ENCODE measurements around the gene DAPK3.
"Not testable (repeated sequence)": the region's sequence is repeated elsewhere in the genome, so short reads cannot be mapped to it uniquely, and the experiment has no call there.

DAPK3 gene

GRCh38 chr19:3949997-3950859 lies 20.7 kb downstream of the DAPK3 start:
- H3K4me3 ChIP-seq (ENCODE audit: extremely low read depth, insufficient read depth, low read length, poor library complexity, severe bottlenecking): no peak overlapping the region
- 80 to 89% methylated on average over 7 to 11 of the region's 20 CpGs for WGBS, 2 experiments (ENCODE audit: insufficient coverage in 2 of 2)
- peaks cover 6% of the 10 kb centered on the region for H3K4me1 ChIP-seq (ENCODE audit: control insufficient read depth, insufficient read depth, low read length, poor library complexity, severe bottlenecking)
- no peak overlapping the region for H3K27ac ChIP-seq (ENCODE audit: low read depth, low read length, severe bottlenecking)
- no peaks in the 10 kb centered on the region for H3K9me3 ChIP-seq (ENCODE audit: control insufficient read depth, low read length)
- H3K36me3 ChIP-seq (ENCODE audit: control insufficient read depth, insufficient read depth, low read length): no peaks in the 10 kb centered on the region

- WGBS, 2 experiments (ENCODE audit: insufficient coverage in 2 of 2): 90% methylated on average over 3 to 7 of the region's 11 CpGs
- no peak overlapping the region for H3K4me3 ChIP-seq (ENCODE audit: extremely low read depth, insufficient read depth, low read length, poor library complexity, severe bottlenecking)
- H3K9me3 ChIP-seq (ENCODE audit: control insufficient read depth, low read length): no peaks in the 10 kb centered on the region
- no peak overlapping the region for H3K27ac ChIP-seq (ENCODE audit: low read depth, low read length, severe bottlenecking)
- H3K36me3 ChIP-seq (ENCODE audit: control insufficient read depth, insufficient read depth, low read length): no peaks in the 10 kb centered on the region
- peaks cover 6% of the 10 kb centered on the region for H3K4me1 ChIP-seq (ENCODE audit: control insufficient read depth, insufficient read depth, low read length, poor library complexity, severe bottlenecking)
Measured at GRCh38 chr19:3949294-3949693, 21.6 kb downstream of the DAPK3 start.

DNA sequence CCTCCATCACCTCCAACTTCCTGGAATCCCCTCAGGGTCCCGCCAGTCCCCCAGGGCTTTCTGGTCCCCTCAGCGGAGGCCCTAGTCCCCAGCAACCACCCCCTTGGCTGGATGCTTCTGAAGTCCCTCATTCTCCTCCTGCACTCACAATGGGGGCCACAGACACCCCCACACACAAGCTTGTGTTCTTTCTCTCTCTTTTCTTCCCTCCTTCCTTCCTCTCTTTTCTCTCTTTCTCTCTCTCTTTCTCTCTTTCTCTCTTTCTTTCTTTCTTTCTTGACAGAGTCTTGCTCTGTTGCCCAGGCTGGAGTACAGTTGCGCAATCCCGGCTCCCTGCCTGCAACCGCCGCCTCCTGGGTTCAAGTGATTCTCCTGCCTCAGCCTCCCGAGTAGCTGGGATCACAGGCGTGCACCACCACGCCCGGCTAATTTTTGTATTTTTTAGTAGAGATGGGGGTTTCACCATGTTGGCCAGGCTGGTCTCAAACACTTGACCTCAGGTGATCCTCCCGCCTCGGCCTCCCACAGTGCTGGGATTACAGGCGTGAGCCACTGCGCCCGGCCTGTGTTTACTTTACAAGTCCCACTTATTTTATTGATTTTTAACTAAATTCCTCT lies 23.5 kb downstream of the DAPK3 start:
- H3K27ac ChIP-seq (ENCODE audit: low read depth, low read length, severe bottlenecking); H3K4me1 ChIP-seq (ENCODE audit: control insufficient read depth, insufficient read depth, low read length, poor library complexity, severe bottlenecking): not testable (repeated sequence)
- WGBS, 2 experiments (ENCODE audit: insufficient coverage in 2 of 2): 91% methylated on average over 8 to 11 of the region's 15 CpGs

GRCh38 chr19:3945838-3946237 lies 25.1 kb downstream of the DAPK3 start:
- 73 to 88% methylated on average over 1 to 2 of the region's 2 CpGs for WGBS, 2 experiments (ENCODE audit: insufficient coverage in 2 of 2)

More for the DNA sequence above, 23.5 kb downstream of the DAPK3 start:
- not testable (repeated sequence) for H3K36me3 ChIP-seq (ENCODE audit: control insufficient read depth, insufficient read depth, low read length); H3K9me3 ChIP-seq (ENCODE audit: control insufficient read depth, low read length); H3K4me3 ChIP-seq (ENCODE audit: extremely low read depth, insufficient read depth, low read length, poor library complexity, severe bottlenecking)

GRCh38 chr19:3944018-3944721 lies 26.7 kb downstream of the DAPK3 start:
- no peaks in the 10 kb centered on the region for H3K9me3 ChIP-seq (ENCODE audit: control insufficient read depth, low read length)
- 93 to 94% methylated on average over 10 of the region's 11 CpGs for WGBS, 2 experiments (ENCODE audit: insufficient coverage in 2 of 2)
- H3K4me3 ChIP-seq (ENCODE audit: extremely low read depth, insufficient read depth, low read length, poor library complexity, severe bottlenecking): no peak overlapping the region
- H3K36me3 ChIP-seq (ENCODE audit: control insufficient read depth, insufficient read depth, low read length): no peaks in the 10 kb centered on the region
- H3K27ac ChIP-seq (ENCODE audit: low read depth, low read length, severe bottlenecking): no peak overlapping the region
- no peaks in the 10 kb centered on the region for H3K4me1 ChIP-seq (ENCODE audit: control insufficient read depth, insufficient read depth, low read length, poor library complexity, severe bottlenecking)

More at GRCh38 chr19:3945838-3946237, 25.1 kb downstream of the DAPK3 start:
- H3K4me1 ChIP-seq (ENCODE audit: control insufficient read depth, insufficient read depth, low read length, poor library complexity, severe bottlenecking): no peaks in the 10 kb centered on the region
- H3K36me3 ChIP-seq (ENCODE audit: control insufficient read depth, insufficient read depth, low read length): no peaks in the 10 kb centered on the region
- no peak overlapping the region for H3K27ac ChIP-seq (ENCODE audit: low read depth, low read length, severe bottlenecking)
- H3K9me3 ChIP-seq (ENCODE audit: control insufficient read depth, low read length): no peaks in the 10 kb centered on the region
- no peak overlapping the region for H3K4me3 ChIP-seq (ENCODE audit: extremely low read depth, insufficient read depth, low read length, poor library complexity, severe bottlenecking)

DNA sequence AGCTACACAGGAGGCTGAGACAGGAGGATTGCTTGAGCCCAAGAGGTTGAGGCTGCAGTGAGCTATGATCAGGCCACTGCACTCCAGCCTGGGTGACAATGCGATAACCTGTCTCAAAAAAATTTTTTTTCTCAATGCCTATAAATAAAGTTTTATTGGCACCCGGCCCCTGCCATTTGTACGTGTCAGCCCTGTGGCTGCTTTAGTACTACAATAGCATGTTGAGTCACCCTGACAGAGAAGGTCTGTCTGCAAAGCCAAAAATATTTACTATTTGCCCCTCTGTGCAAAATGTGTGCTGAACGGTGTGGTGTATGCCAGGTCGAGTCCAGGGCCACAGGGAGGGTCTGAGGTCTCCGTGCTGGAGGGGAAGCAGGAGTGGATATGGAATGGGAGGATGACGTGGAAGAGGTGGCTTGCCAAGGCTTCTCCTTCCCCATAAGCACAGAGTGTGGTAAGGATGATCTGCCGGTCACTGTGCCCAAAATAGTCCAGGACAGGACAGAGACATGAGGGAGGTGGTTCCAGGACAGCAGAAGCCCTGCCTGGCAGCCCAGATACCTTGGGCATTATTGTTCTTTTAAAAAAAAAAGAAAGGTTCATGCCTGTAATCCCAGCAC lies 28.0 kb downstream of the DAPK3 start:
- 93 to 97% methylated on average over 3 to 5 of the region's 8 CpGs for WGBS, 2 experiments (ENCODE audit: insufficient coverage in 2 of 2)

GRCh38 chr19:3938300-3938950 lies 32.5 kb downstream of the DAPK3 start:
- H3K4me1 ChIP-seq (ENCODE audit: control insufficient read depth, insufficient read depth, low read length, poor library complexity, severe bottlenecking); H3K36me3 ChIP-seq (ENCODE audit: control insufficient read depth, insufficient read depth, low read length); H3K27ac ChIP-seq (ENCODE audit: low read depth, low read length, severe bottlenecking); H3K9me3 ChIP-seq (ENCODE audit: control insufficient read depth, low read length); H3K4me3 ChIP-seq (ENCODE audit: extremely low read depth, insufficient read depth, low read length, poor library complexity, severe bottlenecking): not testable (repeated sequence)
- WGBS, 2 experiments (ENCODE audit: insufficient coverage in 2 of 2): 95 to 98% methylated on average over 14 to 17 of the region's 22 CpGs

More for the DNA sequence above, 28.0 kb downstream of the DAPK3 start:
- Histone ChIP-seq H3K27ac (ENCODE audit: low read depth, low read length, severe bottlenecking) (no peak overlapping the region), H3K4me3 (ENCODE audit: extremely low read depth, insufficient read depth, low read length, poor library complexity, severe bottlenecking) (no peak overlapping the region), H3K9me3 (ENCODE audit: control insufficient read depth, low read length) (no peaks in the 10 kb centered on the region), H3K4me1 (ENCODE audit: control insufficient read depth, insufficient read depth, low read length, poor library complexity, severe bottlenecking) (no peaks in the 10 kb centered on the region), H3K36me3 (ENCODE audit: control insufficient read depth, insufficient read depth, low read length) (no peaks in the 10 kb centered on the region)

DNA sequence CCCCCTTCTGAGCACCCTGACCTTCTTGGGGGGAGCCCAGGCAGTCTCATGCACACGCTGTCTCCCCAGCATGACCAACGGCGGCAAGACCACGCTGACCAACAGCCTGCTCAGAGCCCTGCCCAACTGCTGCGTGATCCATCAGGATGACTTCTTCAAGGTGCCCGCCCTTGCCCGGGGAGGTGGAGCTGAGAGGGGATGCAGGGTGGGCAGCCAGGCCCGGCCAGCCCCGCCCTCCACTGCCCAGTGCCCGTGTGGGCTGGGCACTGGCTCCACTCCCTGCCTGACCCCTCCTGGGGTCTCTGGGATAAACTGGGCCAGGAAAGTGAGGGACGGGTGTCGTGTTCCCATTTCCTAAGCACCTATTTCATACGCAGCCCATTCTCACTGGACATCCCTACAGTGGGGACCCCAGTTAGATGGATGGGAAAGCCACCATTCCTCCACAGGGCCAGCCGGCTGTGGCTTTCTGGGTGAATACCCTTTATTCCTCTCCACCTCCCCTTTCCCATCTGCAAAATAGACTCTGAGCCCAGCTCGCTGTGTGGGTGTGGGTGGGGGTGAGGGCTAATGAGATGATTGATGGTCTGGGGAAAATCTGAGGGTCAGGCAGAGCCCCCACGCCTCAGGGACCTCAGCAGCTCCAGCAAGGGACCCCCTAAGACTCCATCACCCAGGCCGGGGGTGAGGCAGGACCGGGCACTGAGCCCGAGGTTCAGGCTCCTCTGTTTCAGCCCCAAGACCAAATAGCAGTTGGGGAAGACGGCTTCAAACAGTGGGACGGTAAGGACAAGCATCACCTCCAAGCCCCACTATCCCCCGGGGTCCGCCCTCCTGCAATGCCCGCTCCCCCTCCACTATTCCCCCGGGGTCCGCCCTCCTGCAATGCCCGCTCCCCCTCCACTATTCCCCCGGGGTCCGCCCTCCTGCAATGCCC lies 34.1 kb downstream of the DAPK3 start:
- Histone ChIP-seq H3K4me3 (ENCODE audit: extremely low read depth, insufficient read depth, low read length, poor library complexity, severe bottlenecking) (no peak overlapping the region), H3K36me3 (ENCODE audit: control insufficient read depth, insufficient read depth, low read length) (no peaks in the 10 kb centered on the region), H3K9me3 (ENCODE audit: control insufficient read depth, low read length) (no peaks in the 10 kb centered on the region), H3K4me1 (ENCODE audit: control insufficient read depth, insufficient read depth, low read length, poor library complexity, severe bottlenecking) (no peaks in the 10 kb centered on the region), H3K27ac (ENCODE audit: low read depth, low read length, severe bottlenecking) (no peak overlapping the region)
- 89 to 90% methylated on average over 14 to 19 of the region's 29 CpGs for WGBS, 2 experiments (ENCODE audit: insufficient coverage in 2 of 2)

- no peaks in the 10 kb centered on the region for H3K9me3 ChIP-seq (ENCODE audit: control insufficient read depth, low read length)
- H3K4me3 ChIP-seq (ENCODE audit: extremely low read depth, insufficient read depth, low read length, poor library complexity, severe bottlenecking): peak within 1 kb of the TSS; percentile 16
- H3K27ac ChIP-seq (ENCODE audit: low read depth, low read length, severe bottlenecking): no peak within 1 kb of the TSS
- H3K36me3 ChIP-seq (ENCODE audit: control insufficient read depth, insufficient read depth, low read length): no peaks in the 10 kb centered on the region
- WGBS, 2 experiments (ENCODE audit: insufficient coverage in 2 of 2): 0 to 2% methylated on average over 37 to 39 of the region's 51 CpGs
- no peaks in the 10 kb centered on the region for H3K4me1 ChIP-seq (ENCODE audit: control insufficient read depth, insufficient read depth, low read length, poor library complexity, severe bottlenecking)
Measured at GRCh38 chr19:3932931-3933810, 37.7 kb downstream of the DAPK3 start, which contains the start of gene NMRK2. TSS of gene NMRK2 (plus strand) at chr19:3933069. CDS start at chr19:3933672, 603 bp downstream.
